Esophagus squamous epithelium (tissue), 5 donors: Measurements from ENCODE around the gene SYP. TPM values are rescaled to one million over a fixed set of nuclear protein-coding genes. Genes with fewer than 3 reads are reported as not detected.
"Not testable (repeated sequence)": the region's sequence is repeated elsewhere in the genome, so short reads cannot be mapped to it uniquely, and the experiment has no call there.

Source experiments
- DNase-seq: peaks from one replicate; lab custom pipeline; 2025; lab: John Stamatoyannopoulos, UW
- H3K27ac ChIP-seq, 4 donors: fragments of 200-600 bp; sonication (generic); one replicate each; pipeline ENCODE4 v1.5.1; 2016 to 2019; ENCODE audit warnings: mild to moderate bottlenecking in 1 of 4
- H3K27me3 ChIP-seq, 4 donors: fragments of 200-600 bp; sonication (generic); 1 replicate in 3 of 4; 2 replicates in 1 of 4; pipeline versions ENCODE4 v1.5.1 to v1.6.0; 2017 to 2021; ENCODE audit warnings: antibody characterized with exemption in 1 of 4
- H3K36me3 ChIP-seq, 3 donors: fragments of 200-600 bp; sonication (generic); one replicate each; pipeline ENCODE4 v1.5.1; 2016 to 2019
- H3K4me1 ChIP-seq, 3 donors: fragments of 200-600 bp; sonication (generic); one replicate each; pipeline ENCODE4 v1.5.1; 2017 to 2019
- H3K4me3 ChIP-seq, 4 donors: fragments of 200-600 bp; sonication (generic); 1 replicate in 3 of 4; 2 replicates in 1 of 4; pipeline ENCODE4 v1.5.1; 2016 to 2019; ENCODE audit warnings: mild to moderate bottlenecking in 2 of 4, moderate library complexity in 1 of 4
- H3K9me3 ChIP-seq, 3 donors: fragments of 200-600 bp; sonication (generic); one replicate each; pipeline ENCODE4 v1.5.1; 2016 to 2019
- CTCF ChIP-seq, 6 experiments: fragments of 450-650 bp in 4 of 6; fragments of 200-600 bp in 2 of 6; sonication (generic) in 2 of 6; IDR thresholded peaks; one replicate each; pipeline ENCODE4 v1.5.1; 2016 to 2019; ENCODE audit warnings: antibody characterized with exemption in 6 of 6, mild to moderate bottlenecking in 4 of 6, moderate library complexity in 4 of 6
- POLR2A ChIP-seq, 4 donors: fragments of 450-650 bp; IDR thresholded peaks; one replicate each; pipeline ENCODE4 v1.6.1; 2017; ENCODE audit warnings: antibody characterized with exemption in 4 of 4, mild to moderate bottlenecking in 4 of 4, moderate library complexity in 3 of 4
- WGBS, 2 donors: methylation state at CpG; one replicate each; pipeline ENCODE4 v1.1.5; 2018; 5-methylcytosine and 5-hydroxymethylcytosine counted together
- intact Hi-C: fragments of 100-400 bp; cut with DNase I; formaldehyde crosslinking; loops from one replicate; pipeline ENCODE4 v1.15.0; 2022
- total RNA-seq, 4 donors: library from RNA; depleted of rRNA; stranded (reverse); fragments of >200 nt; gene quantifications; one replicate each; pipeline ENCODE4 v1.1.0, GENCODE V29; 2016
- donor health status: DM: yes; HTN: yes; CAD: no.

SYP gene
- total RNA-seq, 4 donors from 2014 or later: 0.15 to 0.57 (median 0.37) TPM

- TF ChIP-seq CTCF (IDR thresholded peaks at IDR 0.05) (peak; percentile 71 to 94 (median 88)), POLR2A (IDR thresholded peaks at IDR 0.05) (peak in 2 of 4 donors; percentile 21 to 55)
- peak; percentile 49 for DNase-seq
- H3K4me3 ChIP-seq: peak overlapping the region; percentile 33 to 74 (median 52)
- H3K36me3 ChIP-seq: no peaks in the 10 kb centered on the region
- 28% methylated on average over 14 of the region's 65 CpGs; no CpG with 5 or more reads in 1 of the 2 donors for WGBS, 2 donors
- H3K9me3 ChIP-seq: no peaks in the 10 kb centered on the region
- peak overlapping the region; percentile 91 to 99 (median 96) for H3K27ac ChIP-seq
- H3K27me3 ChIP-seq: no peaks in the 10 kb centered on the region
- intact Hi-C loops: no loop called here
- H3K4me1 ChIP-seq: peaks cover 0 to 14% (median 0%) of the 10 kb centered on the region in 3 donors
Measured at GRCh38 chrX:49155900-49156837, 43.8 kb downstream of the SYP start.

- no peak for DNase-seq
- H3K27me3 ChIP-seq: no peaks in the 10 kb centered on the region
- no peaks in the 10 kb centered on the region for H3K9me3 ChIP-seq
- H3K4me3 ChIP-seq: peak overlapping the region; percentile 33 to 74 (median 52)
- H3K4me1 ChIP-seq: peaks cover 0 to 14% (median 0%) of the 10 kb centered on the region in 3 donors
- intact Hi-C loops: no loop called here
- no peaks in the 10 kb centered on the region for H3K36me3 ChIP-seq
- H3K27ac ChIP-seq: peak overlapping the region; percentile 91 to 99 (median 96)
- 7 to 48% methylated on average over 4 to 18 of the region's 18 CpGs for WGBS, 2 donors
- TF ChIP-seq CTCF (IDR thresholded peaks at IDR 0.05) (no peak), POLR2A (IDR thresholded peaks at IDR 0.05) (no peak)
Measured at GRCh38 chrX:49155243-49155899, 44.6 kb downstream of the SYP start.

- intact Hi-C loops: no loop called here
Measured at GRCh38 chrX:49153467-49153866, 46.5 kb downstream of the SYP start.

GRCh38 chrX:49149291-49149690, 50.7 kb downstream of the SYP start:
- DNase-seq, H3K4me1 ChIP-seq, intact Hi-C loops, H3K27me3 ChIP-seq, H3K36me3 ChIP-seq, H3K9me3 ChIP-seq, H3K4me3 ChIP-seq, H3K27ac ChIP-seq: not testable (repeated sequence)
- 88 to 91% methylated on average over 5 to 12 of the region's 14 CpGs for WGBS, 2 donors

More at GRCh38 chrX:49153467-49153866, 46.5 kb downstream of the SYP start:
- 63% methylated on average over 1 of the region's 1 CpG; no CpG with 5 or more reads in 1 of the 2 donors for WGBS, 2 donors
- no peak for DNase-seq
- Histone ChIP-seq H3K4me3 (no peak overlapping the region), H3K36me3 (no peaks in the 10 kb centered on the region), H3K27ac (no peak overlapping the region), H3K27me3 (no peaks in the 10 kb centered on the region), H3K9me3 (no peaks in the 10 kb centered on the region), H3K4me1 (peaks cover 0 to 14% (median 0%) of the 10 kb centered on the region in 3 donors)
- TF ChIP-seq CTCF (IDR thresholded peaks at IDR 0.05): no peak
- TF ChIP-seq POLR2A (IDR thresholded peaks at IDR 0.05): no peak

GRCh38 chrX:49148390-49149100, 51.4 kb downstream of the SYP start:
- H3K27ac ChIP-seq, H3K27me3 ChIP-seq, H3K36me3 ChIP-seq, H3K9me3 ChIP-seq, intact Hi-C loops, H3K4me1 ChIP-seq, H3K4me3 ChIP-seq, DNase-seq: not testable (repeated sequence)
- WGBS, 2 donors: 54 to 63% methylated on average over 5 to 7 of the region's 21 CpGs
